ENCODE data around the gene LRMDA. TPM values are rescaled to one million over a fixed set of nuclear protein-coding genes. Genes with fewer than 3 reads are reported as not detected.

LRMDA gene
- total and polyA plus RNA-seq, 2 of the 4 experiments (the other 2 are of a cell fraction): 0.07 TPM; not detected in 1

DNA sequence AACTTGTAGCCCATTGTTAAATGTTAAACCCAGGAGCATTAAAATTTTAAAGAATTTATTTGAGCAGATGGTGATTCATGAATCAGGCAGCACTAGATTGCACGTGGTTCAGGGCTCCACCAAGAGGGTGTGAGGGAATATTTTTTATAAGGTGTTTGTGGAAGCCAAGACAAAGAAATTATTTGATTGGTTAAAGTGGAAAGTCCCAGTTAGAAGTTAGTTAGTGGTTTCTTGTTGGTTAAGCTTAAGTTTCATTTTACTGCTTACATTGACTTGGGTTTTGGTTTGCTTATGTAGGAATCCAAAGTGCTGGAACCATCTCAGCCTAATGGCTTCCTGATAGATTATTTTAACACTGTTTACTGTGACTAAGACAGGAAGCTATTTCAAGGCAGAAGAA lies 906.2 kb downstream of the LRMDA start:
- Histone ChIP-seq H3K23ac (ENCODE audit: low read depth, low read length) (peak overlapping the region; percentile 25; the same call in 1 of the 2 replicates), H3K4me3 (ENCODE audit: insufficient read depth, low read depth, low read length) (no peak overlapping the region), H3K79me1 (ENCODE audit: low read depth in 1 of 2, low read length in 2 of 2) (no peaks in the 10 kb centered on the region), H3K9me3 (ENCODE audit: control insufficient read depth, insufficient read depth, low read length) (no peaks in the 10 kb centered on the region), H3K27ac (ENCODE audit: insufficient read depth, low read length) (peak overlapping the region; percentile 72), H2AK5ac (ENCODE audit: low read depth, low read length) (no peak overlapping the region), H3K27me3 (ENCODE audit: control insufficient read depth, insufficient read depth, low read length) (no peaks in the 10 kb centered on the region), H3K4me1 (ENCODE audit: control insufficient read depth, insufficient read depth, low read length) (peaks cover 12% of the 10 kb centered on the region), H3K56ac (ENCODE audit: extremely low read depth, insufficient read depth, low read length) (no peak overlapping the region), H2AFZ (replicated peaks; ENCODE audit: low read length, poor library complexity) (peak overlapping the region; percentile 4), H3K9ac (ENCODE audit: low read depth, low read length) (no peak overlapping the region), H2BK5ac (ENCODE audit: low read depth, low read length, poor library complexity, severe bottlenecking) (peak overlapping the region; percentile 79), H3K4ac (ENCODE audit: low read depth, low read length) (peak overlapping the region; percentile 86), H4K5ac (ENCODE audit: low read depth, low read length) (peak overlapping the region; percentile 72; the same call in 1 of the 2 replicates), H4K91ac (ENCODE audit: insufficient read depth, low read depth, low read length) (peak overlapping the region; percentile 63), H2AK9ac (replicated peaks; ENCODE audit: low read depth, low read length, poor library complexity) (no peak overlapping the region), H4K20me1 (ENCODE audit: insufficient read depth, low read length) (no peaks in the 10 kb centered on the region; the same call in 1 of the 2 replicates), H3K9me1 (ENCODE audit: insufficient read depth, low read length) (peaks cover 2% of the 10 kb centered on the region; the same call in 1 of the 2 replicates), H3K4me2 (ENCODE audit: low read depth, low read length) (0 out of 2 replicates have a peak overlapping the region, but pooled peaks have one; percentile 7), H2BK15ac (ENCODE audit: low read depth, low read length) (peak overlapping the region; percentile 91; the same call in 1 of the 3 replicates), H3K14ac (replicated peaks; ENCODE audit: low read depth, low read length) (peak overlapping the region; percentile 25; the same call in 1 of the 2 replicates), H3K18ac (ENCODE audit: low read depth, low read length) (peak overlapping the region; percentile 46), H2BK120ac (ENCODE audit: low read depth, low read length) (peak overlapping the region; percentile 90), H4K8ac (ENCODE audit: low read depth in 2 of 2, low read length in 2 of 2) (peak overlapping the region; percentile 71 to 73; a peak in 3 of 4 replicates), H2BK20ac (ENCODE audit: low read depth, low read length) (peak overlapping the region; percentile 87), H3K36me3 (ENCODE audit: control insufficient read depth, insufficient read depth, low read length) (no peaks in the 10 kb centered on the region)
- dilution Hi-C loops (cut with HindIII; ENCODE audit: low sequenced_read_pairs, unreplicated experiment) (no loop called here), in situ Hi-C loops (cut with MboI; ENCODE audit: low sequenced_read_pairs) (no loop called here), intact Hi-C loops (cut with micrococcal nuclease) (loop anchor here (5.0 kb wide), 1 partner anchor 90 kb away; no protein-coding TSS in a partner anchor)
- BruUV-seq (replicated peaks): no TSS peak
- ATAC-seq (ENCODE audit: low read depth) (peak; percentile 93), DNase-seq (peak; percentile 92)
- whole genome bisulfite sequencing, 2 experiments (ENCODE audit: extremely low coverage in 2 of 2, insufficient read length in 1 of 2): 0% methylated on average over 1 of the region's 1 CpG; no CpG with 5 or more reads in 1 of the 2 experiments
- CTCF ChIA-PET: interaction anchor here (1.0 to 1.3 kb wide), 2 partner anchors 23 to 33 kb away, joined by 5 read pairs; no protein-coding TSS in a partner anchor
- peak; percentile 30; the same call in 1 of the 2 replicates for TF ChIP-seq BHLHE40 (IDR thresholded peaks at IDR 0.05; ENCODE audit: low read depth, low read length)
- no peak for TF ChIP-seq POLR2A (IDR thresholded peaks at IDR 0.05; ENCODE audit: low read depth, low read length)
- no peak for TF ChIP-seq RFX5 (IDR thresholded peaks at IDR 0.05; ENCODE audit: low read depth, low read length)
- TF ChIP-seq FOS (IDR thresholded peaks at IDR 0.05; ENCODE audit: low read depth, low read length): peak; percentile 27; the same call in 1 of the 2 replicates
- POLR2A ChIA-PET (ENCODE audit: unreplicated experiment): interaction anchor here (0.7 kb wide), 1 partner anchor 71 kb away, joined by 5 read pairs; no protein-coding TSS in a partner anchor

All from IMR-90 (cell line).